Colon (tissue), 2 donors: Measurements from ENCODE around the gene URB1.
"Not testable (repeated sequence)": the region's sequence is repeated elsewhere in the genome, so short reads cannot be mapped to it uniquely, and the experiment has no call there.

Experiments
- FAIRE-seq: peaks from 2 replicates; lab custom pipeline; 2012; peaks lifted over from hg19 to GRCh38; lab: Jason Lieb, UNC
- donor health status: control.
- donor health status: control.

The URB1 gene, protein sequence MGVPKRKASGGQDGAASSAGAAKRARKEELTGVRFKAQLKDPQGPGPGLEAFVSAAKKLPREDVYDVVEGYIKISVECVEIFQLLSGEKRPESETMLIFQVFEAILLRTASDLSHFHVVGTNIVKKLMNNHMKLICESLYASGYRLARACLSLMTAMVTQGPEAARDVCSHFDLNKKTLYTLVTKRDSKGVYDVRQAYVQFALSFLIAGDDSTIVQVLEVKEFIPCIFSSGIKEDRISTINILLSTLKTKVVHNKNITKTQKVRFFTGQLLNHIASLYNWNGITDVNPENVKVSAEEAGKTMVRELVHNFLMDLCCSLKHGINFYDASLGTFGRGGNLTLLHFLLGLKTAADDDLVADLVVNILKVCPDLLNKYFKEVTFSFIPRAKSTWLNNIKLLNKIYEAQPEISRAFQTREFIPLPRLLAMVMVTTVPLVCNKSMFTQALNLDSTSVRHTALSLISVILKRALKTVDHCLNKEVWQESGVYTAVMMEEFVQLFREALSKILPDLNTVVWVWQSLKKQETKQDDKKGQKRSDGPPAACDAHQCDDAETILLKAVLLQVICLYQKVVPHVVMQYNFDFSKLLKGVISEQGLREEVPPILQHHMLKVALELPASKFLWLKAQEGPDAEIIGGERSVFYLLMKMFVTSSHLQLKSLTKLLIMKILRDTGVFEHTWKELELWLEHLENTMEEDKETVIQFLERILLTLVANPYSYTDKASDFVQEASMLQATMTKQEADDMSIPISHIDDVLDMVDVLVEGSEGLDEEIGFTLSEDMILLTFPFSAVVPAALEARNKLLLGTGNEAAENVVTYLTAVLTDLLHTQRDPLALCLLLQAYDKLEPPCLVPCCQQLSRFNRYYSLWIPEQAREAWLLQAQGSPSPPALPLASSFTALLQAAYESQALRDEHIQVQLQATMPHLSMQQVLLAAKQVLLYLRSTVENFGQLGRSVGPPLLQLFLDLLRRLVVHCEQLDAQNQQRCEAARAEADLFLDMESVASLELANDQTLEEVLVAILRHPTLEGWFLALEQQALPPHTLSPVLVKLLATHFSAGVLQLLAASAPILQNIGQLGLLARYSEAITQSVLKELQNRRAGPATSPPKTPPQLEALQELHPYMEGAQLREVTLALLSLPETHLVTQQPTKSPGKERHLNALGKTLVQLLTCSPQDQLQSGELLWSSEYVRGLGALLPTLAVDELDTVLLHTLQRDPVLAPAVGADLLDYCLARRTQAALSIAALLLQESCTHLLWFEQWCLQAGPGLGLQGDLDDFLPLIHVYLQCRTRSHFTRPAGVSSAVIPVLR (N-terminal part only)

DNA sequence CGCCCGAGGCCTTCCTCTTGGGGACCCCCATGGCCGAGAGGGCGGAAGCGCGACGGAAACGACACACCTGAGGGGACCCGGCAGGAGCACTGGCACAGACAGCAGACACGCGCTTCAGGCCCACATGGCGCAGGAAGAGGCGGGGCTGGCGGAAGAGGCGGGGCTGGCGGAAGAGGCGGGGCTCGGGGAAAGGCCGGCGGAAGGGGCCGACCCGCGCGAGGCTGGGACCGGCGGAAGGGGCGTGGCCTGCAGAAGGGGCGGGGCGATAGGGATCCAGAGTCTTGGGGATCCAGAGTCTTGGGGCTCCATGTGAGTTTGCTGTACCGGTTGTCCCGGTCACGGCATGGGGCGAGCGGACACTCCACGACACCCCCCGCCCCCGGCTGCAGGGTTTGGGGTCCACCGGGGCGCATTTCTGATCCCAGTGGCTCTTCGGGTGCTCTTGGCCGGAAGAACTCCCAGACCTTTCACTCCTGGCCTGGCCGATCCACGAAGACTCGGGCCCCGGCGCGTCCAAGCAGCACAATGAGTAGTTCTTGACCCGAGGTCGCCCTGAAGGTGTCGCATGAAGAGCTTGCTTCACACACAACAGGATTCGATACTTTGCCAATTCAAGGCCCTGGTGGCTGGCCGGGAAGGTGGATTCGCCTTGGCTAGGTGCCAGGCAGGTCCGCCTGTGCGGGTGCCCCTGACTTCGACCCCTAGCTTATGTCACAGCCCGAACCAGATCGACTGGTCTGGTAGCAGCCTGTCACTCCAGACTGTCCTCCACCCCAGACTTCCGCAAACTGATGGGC, at the start of gene URB1:
Gene URB1 (minus strand): TSS at position 133 of the 797 bp plus-strand sequence. CDS start 102 bp downstream, at position 31.
- FAIRE-seq: no peak

DNA sequence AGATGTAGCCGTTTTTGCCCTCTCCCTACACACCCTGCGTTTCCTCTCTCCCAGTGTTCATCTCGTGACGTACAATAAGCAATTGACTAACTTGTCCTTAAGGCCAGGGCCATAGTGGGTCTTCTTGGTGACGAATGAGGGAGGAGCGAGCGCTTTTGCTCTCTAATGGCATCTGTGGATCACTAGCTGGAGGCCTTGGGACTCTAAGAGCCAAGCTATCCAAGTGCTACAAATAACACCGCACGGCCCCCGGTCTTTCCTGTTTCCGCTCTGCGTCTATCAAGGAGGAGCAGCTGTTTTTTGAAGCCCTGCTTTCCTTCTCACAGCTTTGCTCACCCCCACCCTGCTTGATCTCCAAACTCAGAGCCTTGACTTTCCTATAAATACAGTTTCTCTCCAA, 44.9 kb upstream of the URB1 start:
- no peak for FAIRE-seq

DNA sequence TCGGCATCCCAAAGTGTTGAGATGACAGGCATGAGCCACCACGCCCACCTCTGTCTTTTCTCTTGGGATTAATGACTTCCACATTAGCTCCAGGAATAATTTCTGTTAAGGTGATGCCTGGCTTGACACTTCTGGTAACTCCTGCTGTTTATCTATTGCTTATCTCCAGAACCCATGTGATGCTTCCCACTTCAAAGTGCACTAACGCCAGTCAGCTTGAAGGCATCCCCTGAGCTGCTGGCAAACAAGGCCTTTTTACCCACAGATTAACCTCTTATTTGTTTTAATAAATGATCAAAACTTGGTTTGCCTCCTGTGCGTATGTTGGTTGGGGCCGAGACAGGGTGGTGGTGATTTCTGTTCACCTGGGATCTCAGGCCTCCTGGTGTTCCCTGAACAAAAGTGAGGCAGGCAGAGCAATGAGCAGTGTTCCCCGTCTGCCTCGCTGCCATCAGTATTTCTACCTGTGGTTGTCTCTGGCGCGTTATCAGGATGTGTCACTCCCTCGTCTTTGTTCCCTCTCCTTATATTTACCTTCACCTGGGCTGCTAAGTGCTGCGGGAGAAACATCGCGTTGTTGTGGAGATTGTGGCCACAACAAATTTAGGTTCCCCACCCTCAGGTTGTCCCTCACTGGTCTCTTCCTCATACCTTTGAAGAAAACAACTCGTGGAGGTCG, 40.3 kb upstream of the URB1 start:
- not testable (repeated sequence) for FAIRE-seq

DNA sequence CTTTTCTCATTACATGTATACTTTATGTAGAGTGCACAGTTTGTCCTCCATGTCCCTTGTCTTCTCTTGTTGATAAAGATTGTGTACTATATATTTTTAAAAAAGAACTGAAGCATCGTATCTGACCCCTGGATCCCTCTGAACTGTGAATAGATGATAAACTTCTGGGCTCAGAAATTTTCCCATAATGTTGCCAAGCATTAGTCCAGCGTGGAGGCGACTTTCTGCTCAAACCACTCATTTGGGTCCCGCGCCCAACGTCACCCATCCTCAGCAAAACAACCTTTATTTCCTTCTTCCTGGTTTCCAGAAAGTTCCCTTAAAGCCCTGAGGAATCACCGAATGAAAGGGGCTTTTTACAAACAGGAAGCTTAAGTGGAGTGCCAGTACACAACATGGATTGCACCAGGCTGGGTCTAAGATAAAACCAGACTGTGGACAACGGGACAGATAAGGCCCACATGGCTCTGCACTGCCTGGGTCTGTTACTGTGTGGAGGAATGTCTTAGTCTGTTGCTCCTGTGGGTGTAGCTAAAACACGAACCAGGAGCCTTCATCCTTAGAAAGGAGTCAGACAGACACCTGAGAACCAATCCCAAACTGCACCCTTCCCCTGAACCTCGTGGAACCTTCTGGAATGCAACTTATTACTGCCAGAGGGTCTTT, 35.3 kb upstream of the URB1 start:
- FAIRE-seq: no peak

DNA sequence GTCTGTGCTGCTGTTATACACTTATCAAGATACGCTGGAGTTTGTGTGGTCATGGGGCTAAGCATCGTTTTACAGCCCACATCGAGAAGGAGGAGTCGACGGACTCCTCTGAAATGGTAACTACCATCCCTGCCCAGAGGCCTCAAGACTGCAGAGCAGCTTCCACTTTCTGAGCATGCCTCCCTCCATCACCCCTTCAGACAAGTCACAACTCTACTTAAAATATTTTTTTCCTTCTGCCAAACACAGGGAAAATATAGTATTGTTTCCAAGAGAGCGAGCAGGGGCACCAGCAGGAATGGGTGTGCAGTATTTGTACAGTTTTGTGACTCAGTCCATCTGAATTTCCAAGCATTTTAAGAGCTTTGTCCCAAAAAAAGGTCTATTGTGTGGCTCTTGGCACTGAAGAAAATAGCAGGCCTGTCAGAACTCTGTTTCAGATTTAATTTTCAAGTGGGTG, 33.8 kb upstream of the URB1 start:
- no peak for FAIRE-seq

DNA sequence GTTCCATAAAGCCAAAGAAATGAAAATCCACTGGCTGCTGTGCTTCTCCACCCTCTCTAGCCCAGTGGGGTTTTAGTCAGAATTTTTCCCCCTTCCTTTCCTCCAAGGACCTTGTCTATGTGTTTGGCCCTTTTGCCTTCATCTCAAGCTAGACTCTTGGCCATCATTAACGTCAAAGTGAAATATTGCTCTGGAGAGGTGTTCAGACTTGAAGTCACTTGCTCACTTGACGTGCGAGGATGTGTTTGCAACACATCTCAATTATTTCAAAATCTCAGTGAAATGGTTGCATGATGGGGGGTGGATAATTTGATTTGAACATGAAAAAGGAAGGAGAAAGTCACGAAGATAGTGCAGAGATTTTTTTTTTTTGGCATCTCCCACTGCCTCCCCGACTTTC, 33.3 kb upstream of the URB1 start:
- no peak for FAIRE-seq

DNA sequence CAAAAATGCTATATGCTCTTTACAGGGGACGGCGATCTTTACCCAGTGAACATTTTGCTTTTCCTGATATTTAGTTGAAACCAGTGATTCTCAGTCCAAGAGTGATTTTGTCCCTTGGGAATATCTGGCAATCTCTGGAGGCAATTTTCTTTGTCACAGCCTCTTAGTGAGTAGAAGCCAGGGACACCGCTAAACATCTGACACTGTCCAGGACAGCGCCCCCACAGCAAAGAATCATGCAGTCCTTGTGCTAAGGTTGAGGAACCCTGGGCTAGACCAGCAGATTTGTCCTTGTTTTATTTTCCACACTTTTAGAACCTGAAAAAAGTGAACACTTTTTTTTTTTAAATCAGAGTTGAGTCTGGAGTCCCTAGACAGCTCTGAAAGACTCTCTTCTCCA, 32.8 kb upstream of the URB1 start:
- FAIRE-seq: no peak

DNA sequence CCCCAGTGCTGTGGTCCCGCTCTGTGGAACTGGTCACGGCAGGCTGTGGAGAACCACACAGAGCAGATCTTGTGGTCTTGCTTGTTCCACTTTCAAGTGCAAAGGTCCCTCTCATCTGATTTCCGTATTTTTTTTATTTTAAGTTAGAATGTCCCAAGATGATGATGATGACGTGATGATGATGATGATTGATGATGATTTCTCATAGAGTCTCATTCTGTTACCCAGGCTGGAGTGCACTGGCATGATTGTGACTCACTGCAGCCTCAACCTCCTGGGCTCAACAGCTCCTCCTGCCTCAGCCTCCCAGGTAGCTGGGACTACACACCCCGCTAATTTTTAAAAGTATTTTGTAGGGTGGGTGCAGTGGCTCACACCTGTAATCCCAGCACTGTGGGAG, 31.9 kb upstream of the URB1 start:
- no peak for FAIRE-seq

DNA sequence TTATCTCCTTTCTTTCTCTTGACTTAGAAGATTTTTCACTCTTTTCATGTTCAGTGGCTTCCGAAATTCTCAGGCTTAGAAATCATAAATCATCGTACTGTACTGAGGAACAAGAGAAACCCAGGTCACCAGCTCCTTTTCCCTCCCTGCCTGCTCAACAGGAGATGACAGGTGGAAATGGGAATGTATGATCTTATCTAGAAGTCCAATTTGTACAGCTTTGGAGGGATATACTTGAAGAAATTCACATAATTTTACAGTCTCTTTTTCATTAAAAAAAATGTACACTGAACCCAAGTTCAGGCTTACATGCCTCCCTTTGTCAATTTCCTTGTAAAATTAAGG, 31.4 kb upstream of the URB1 start:
- no peak for FAIRE-seq

DNA sequence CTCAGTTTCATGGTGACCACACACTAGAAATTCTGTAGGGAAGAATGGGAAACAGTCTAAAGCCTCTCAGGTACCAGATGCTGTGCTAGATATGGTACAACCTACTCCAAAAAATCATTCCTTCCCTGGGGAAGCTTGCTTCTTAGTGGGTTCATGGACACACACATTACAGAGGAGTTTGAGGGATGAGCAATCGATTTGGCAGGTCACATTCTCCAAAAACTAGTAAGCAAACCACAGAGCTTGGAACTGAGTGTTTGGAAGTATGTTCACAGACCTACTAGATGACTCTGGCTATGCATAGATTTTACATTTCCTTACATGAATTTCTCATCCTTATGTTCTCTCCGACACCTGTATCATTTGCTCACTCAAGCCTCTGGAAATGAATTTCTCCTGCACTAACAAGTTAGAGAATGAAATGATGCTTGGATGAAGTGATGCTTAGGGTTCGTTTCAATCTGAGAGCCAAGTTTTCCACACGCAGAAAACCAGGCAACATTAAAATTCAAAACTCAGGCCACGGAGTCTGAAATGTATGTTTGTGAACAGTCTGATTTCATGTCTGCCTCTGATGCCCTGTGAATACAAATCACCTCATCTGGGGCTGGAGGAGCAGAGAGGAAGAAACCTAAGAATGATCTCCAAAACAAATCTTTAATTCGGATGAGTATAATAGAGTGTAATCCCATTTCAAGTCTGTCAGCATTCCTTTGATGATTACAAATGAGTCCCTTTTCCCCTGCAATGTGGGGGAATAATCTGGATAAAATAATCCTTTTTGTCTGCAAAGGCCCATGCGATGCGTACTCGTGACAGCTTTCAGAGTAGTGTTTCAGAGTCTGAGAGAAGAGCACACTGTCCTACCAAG, 30.7 kb upstream of the URB1 start:
- no peak for FAIRE-seq

DNA sequence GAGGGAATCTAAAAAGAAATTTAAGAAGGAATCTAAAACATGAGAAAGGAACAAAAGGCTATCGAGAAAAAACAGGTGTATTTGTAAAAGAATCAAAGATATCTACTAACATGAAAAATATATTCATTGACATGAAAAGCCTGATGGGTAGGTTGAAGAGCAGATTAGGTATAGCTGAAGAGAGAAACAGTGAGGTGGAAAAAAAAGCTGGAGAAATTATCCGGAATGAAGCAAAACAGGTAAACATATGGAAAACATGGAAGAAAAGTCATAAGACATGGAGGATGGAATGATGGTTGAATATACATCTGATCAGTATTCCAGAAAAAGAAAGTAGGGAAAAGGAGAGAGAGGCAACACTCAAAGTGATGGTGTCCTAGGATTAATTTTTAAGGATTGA, 29.3 kb upstream of the URB1 start:
- no peak for FAIRE-seq

DNA sequence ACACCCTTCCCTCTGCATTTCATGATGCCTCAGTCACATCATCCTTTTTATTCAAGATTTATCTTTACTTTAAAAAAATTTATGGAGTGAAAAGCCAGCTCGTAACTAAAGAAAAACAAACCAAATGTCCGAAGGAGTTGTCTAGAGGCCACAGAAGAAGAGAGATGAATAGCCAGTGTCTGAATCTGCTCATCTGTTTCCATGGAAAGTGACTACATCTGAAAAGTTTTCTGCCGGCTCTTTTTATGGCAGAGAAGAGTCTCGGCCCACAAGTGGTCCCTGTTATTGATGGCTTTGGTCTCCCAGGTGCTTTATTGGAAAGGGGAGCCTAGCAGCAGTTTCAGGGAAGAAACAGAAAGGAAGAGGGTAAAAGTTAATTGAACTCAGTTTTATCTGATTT, 25.3 kb upstream of the URB1 start:
- FAIRE-seq: no peak

DNA sequence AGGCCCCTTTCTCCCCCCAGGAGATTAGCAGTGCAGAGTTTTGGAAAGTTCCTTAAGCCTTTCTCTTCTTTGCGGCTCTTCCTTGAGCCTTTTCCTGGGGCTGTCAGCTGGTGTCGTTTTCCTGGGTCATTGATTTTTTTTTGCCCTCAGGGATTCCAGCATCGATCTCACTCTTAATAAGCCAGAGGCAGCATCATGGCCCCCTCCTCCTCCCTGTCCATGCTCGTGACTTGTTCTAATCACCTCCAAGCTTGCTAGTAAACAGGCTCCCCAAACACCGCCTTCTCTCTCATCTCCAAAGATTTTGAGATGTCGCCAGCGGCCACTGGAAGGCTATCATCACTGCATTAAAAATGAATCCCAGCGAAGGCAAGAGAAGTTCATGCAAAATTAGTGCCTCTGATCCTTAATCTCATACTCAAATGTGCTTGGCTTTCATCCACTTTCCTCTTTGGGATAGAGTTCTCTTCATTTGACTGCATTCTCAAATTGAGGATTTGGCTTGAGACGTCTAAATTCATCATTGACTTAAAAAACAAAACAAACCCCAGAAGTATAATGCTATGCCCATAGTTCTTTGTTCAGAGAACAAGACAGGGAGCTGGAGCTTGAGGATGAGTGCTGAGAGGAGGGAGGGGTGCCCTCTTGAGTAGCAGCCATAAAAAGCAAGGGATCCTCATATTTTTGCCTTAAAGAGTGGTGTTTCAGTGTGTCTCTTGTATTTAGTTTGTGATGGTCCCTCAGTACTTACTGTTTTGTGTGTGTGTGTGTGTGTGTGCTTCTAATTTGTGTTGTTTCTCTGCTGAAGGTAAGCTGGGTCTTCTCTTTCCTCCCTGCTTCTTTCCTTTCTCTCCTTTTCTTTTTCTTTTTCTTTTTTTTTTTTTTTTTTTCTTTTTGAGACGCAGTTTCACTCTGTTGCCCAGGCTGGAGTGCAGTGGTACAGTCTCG, 22.9 kb upstream of the URB1 start:
- no peak for FAIRE-seq

DNA sequence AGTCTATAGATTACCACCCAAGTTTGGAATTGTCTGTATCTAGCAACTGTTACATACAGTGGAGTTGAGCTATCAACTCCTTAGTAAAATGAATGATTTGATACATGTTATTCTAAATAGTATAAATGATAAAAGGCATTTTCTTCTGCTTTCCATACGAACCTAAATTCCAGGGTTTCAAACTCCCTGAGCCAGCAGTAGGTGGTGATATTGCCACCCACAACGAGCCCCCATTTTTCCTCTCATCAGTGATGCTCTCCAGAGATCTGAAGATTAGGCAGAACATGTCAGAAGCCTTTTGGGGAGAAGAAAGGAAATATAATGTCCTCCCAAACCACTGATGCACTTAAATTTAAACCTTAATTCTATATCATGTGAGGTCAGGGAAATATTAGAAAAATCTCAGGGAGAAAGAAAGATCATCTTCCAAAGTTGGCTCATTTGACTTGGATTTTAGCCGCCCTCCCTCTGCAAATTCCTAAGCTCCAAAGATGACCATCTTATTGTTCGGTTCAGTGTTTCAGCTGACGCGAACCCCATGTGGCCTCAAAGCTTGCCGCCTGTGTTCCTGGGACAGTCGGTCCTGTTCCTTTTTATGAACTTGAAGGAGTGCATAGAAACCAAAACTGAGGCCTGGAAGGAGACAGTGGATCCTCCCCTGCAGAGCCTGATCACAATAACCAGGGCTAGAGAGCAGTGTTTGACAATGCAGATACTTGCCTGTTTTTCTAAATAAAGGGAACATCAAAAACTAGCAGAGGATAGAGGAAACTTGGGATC, 22.0 kb upstream of the URB1 start:
- FAIRE-seq: no peak

DNA sequence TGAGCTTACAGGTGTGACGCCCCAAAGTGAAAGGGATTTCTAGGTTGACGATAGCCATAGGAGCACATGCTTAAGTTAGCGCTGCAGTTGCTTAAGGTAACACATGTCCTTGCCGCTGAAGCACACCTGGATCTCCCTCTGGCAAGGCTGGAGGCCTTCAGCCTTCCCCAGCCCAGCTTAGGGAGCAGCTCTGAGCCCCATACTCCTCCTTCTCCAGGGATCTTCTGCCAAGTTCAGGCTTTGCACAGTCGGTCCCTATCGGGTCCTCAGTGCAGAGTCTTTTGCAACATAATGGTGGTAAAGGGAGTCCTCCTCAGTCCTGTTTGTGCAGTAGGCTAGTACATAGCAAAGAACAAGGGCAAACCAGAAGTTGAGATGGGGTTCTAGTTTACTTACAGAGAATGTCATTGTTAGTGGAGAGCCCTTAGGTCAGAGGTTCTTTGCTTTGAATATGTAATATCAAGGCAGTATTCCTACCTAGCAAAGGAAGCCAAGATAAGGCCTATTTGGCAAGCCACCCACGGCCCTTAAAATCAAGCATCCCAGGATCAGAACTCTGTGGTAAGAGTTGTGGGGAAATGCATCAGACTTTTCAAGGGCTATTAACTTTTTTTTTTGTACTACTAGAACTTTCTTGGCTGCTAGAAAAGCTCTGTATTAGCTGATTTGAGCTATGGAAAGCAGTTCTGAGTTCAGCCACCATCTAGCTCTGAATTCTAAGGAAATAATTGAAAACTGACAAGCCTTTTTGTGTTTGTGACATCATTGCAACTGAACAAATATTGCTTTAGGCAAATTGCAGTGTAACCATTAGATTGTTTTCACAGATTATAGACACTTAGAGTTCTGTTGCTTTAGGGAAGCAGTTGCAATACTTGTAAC, 21.1 kb upstream of the URB1 start:
- FAIRE-seq: no peak

DNA sequence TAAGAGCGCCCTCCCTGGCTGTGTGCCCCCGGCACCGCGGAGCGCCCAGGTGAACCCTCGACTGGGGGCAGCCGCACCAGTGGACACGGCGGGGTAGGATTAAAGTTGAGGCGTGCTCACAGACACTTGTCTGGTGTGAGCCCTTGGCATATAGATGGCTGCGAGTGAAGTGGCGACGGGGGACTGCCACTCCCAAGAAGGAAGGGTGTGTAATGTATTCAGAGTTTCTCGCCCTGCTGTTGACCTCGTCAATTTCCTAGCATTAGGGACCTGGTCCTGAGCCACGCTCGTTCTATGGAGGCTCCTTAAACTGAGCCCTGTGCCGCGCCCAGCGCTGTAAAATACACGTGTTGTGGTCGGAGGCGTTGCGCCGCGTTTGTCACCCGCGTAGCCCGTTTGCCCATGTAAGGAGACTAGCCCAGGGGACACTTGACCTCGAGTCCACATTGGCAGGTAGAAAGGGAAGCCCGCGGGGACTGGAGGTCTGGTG, 20.2 kb upstream of the URB1 start:
- FAIRE-seq: no peak
